GM12878 (cell line): ENCODE measurements around the gene MYH7B. TPM values are rescaled to one million over a fixed set of nuclear protein-coding genes. Genes with fewer than 3 reads are reported as not detected.

Experiments used
- ATAC-seq: fragments of 200-7000 bp; cut with Tn5 transposase; 3 replicates; pipeline ENCODE4 v1.9.1; 2020; ENCODE audit warnings: mild to moderate bottlenecking, moderate library complexity
- BruUV-seq: library from RNA; stranded (reverse); fragments of 400-500 nt; replicated peaks from 2 replicates; lab custom pipeline; 2021; lab: Mats Ljungman, UMichigan
- CTCF ChIA-PET: fragments of 300-600 bp; sonication (Branson Sonifier 250); formaldehyde crosslinking; extraction: SDS; loops from one replicate; lab custom pipeline; 2021; ENCODE audit warnings: inconsistent platforms; lab: Yijun Ruan, JAX
- POLR2A ChIA-PET: fragments of 350-600 bp; formaldehyde crosslinking; extraction: SDS; loops from one replicate; lab custom pipeline; 2021; ENCODE audit warnings: inconsistent platforms; lab: Charles Lee
- RAD21 ChIA-PET: fragments of 300-600 bp; sonication (Branson Sonifier 250); formaldehyde crosslinking; loops from one replicate; lab custom pipeline; 2023; ENCODE audit warnings: antibody characterized with exemption; ENCODE audit not compliant: unreplicated experiment; lab: Charles Lee
- SMC1A ChIA-PET: fragments of 300-600 bp; sonication (Branson Sonifier 250); formaldehyde crosslinking; loops from one replicate; lab custom pipeline; 2023; ENCODE audit not compliant: unreplicated experiment, uncharacterized antibody; lab: Charles Lee
- DNase-seq: peaks from one replicate; pipeline ENCODE4 v3.0.0-alpha.2; 2011; ENCODE audit warnings: low read depth, low spot score
- FAIRE-seq: peaks from 3 replicates; lab custom pipeline; 2011; peaks lifted over from hg19 to GRCh38; lab: Jason Lieb, UNC
- H2AFZ ChIP-seq: 2 replicates; pipeline ENCODE4 v1.6.0; 2011; ENCODE audit warnings: low read depth, low read length, control low read depth; ENCODE audit not compliant: control insufficient read depth
- H3K27ac ChIP-seq: 2 replicates; pipeline ENCODE4 v1.5.1; 2011; ENCODE audit warnings: control low read depth; ENCODE audit not compliant: control insufficient read depth, insufficient read depth
- H3K27me3 ChIP-seq, 2 experiments: replicated peaks in 1 of 2; 2 replicates each; pipeline versions ENCODE4 v1.6.0 to v1.6.1; 2011; ENCODE audit warnings: low read length in 1 of 2; ENCODE audit not compliant: control insufficient read depth in 2 of 2, insufficient read depth in 2 of 2
- H3K36me3 ChIP-seq, 2 experiments: 2 replicates each; pipeline ENCODE4 v1.5.1; 2011; ENCODE audit warnings: low read length in 1 of 2; ENCODE audit not compliant: control insufficient read depth in 2 of 2, insufficient read depth in 2 of 2
- H3K4me1 ChIP-seq: 2 replicates; pipeline ENCODE4 v1.6.1; 2011; ENCODE audit warnings: mild to moderate bottlenecking, low read length, moderate library complexity, mixed read lengths; ENCODE audit not compliant: control insufficient read depth, insufficient read depth
- H3K4me2 ChIP-seq: 2 replicates; pipeline ENCODE4 v1.6.0; 2011; ENCODE audit warnings: control low read depth; ENCODE audit not compliant: control insufficient read depth, insufficient read depth
- H3K4me3 ChIP-seq: fragments of 200-600 bp; sonication (generic); 2 replicates; pipeline ENCODE4 v1.5.1; 2016
- H3K79me2 ChIP-seq: 2 replicates; pipeline ENCODE4 v1.6.0; 2011; ENCODE audit warnings: low read length; ENCODE audit not compliant: control insufficient read depth, insufficient read depth
- H3K9ac ChIP-seq: 2 replicates; pipeline ENCODE4 v1.8.0; 2011; ENCODE audit warnings: low read length, control low read depth, mixed read lengths; ENCODE audit not compliant: control insufficient read depth, insufficient read depth
- H3K9me3 ChIP-seq: replicated peaks from 3 replicates; pipeline ENCODE4 v1.5.1; 2011; ENCODE audit warnings: mild to moderate bottlenecking, low read length; ENCODE audit not compliant: control insufficient read depth, insufficient read depth
- H4K20me1 ChIP-seq: 2 replicates; pipeline ENCODE4 v1.6.0; 2011; ENCODE audit not compliant: control insufficient read depth, insufficient read depth
- BCL11A ChIP-seq: IDR thresholded peaks from 2 replicates; pipeline ENCODE4 v1.6.1; 2011; ENCODE audit warnings: low read depth, low read length
- BRCA1 ChIP-seq: IDR thresholded peaks from 2 replicates; pipeline ENCODE4 v1.6.1; 2011; ENCODE audit warnings: low read depth, low read length, improper control_type of control experiment
- CBX3 ChIP-seq: fragments of 200-600 bp; sonication (generic); IDR thresholded peaks from 2 replicates; pipeline ENCODE4 v1.6.1; 2016; ENCODE audit warnings: low read depth, borderline replicate concordance
- CHD1 ChIP-seq: IDR thresholded peaks from 2 replicates; pipeline ENCODE4 v1.6.1; 2012; ENCODE audit warnings: low read depth, low read length, improper control_type of control experiment
- CHD2 ChIP-seq: IDR thresholded peaks from 2 replicates; pipeline ENCODE4 v1.6.1; 2011; ENCODE audit warnings: low read depth, low read length, improper control_type of control experiment, borderline replicate concordance
- CTCF ChIP-seq, 3 experiments: IDR thresholded peaks in 2 of 3; conservative IDR thresholded peaks in 1 of 3; 2 replicates each; pipeline ENCODE4 v1.5.1; 2011; ENCODE audit warnings: low read depth in 3 of 3, low read length in 3 of 3, mild to moderate bottlenecking in 3 of 3, control low read depth in 2 of 3, moderate library complexity in 2 of 3, inconsistent platforms in 1 of 3, mixed read lengths in 1 of 3; ENCODE audit not compliant: control insufficient read depth in 2 of 3, insufficient read depth in 1 of 3; ENCODE audit errors: extremely low read depth in 1 of 3
- NFYB ChIP-seq: IDR thresholded peaks from 2 replicates; pipeline ENCODE4 v1.6.1; 2011; ENCODE audit warnings: low read depth, mild to moderate bottlenecking, low read length, improper control_type of control experiment, moderate library complexity; ENCODE audit not compliant: insufficient read depth
- PML ChIP-seq: IDR thresholded peaks from 2 replicates; pipeline ENCODE4 v1.6.1; 2012; ENCODE audit warnings: low read length, inconsistent platforms
- RFX5 ChIP-seq: IDR thresholded peaks from 2 replicates; pipeline ENCODE4 v1.6.1; 2011; ENCODE audit warnings: low read depth, low read length, improper control_type of control experiment
- SMAD5 ChIP-seq: IDR thresholded peaks from 2 replicates; pipeline ENCODE4 v1.6.1; 2016; ENCODE audit warnings: antibody characterized with exemption, low read depth
- TAF1 ChIP-seq: IDR thresholded peaks from 2 replicates; pipeline ENCODE4 v1.6.1; 2011; ENCODE audit warnings: mild to moderate bottlenecking, low read depth, low read length, borderline replicate concordance
- TARDBP ChIP-seq: IDR thresholded peaks from 2 replicates; pipeline ENCODE4 v1.6.1; 2016; ENCODE audit warnings: borderline replicate concordance
- TBL1XR1 ChIP-seq: IDR thresholded peaks from 2 replicates; pipeline ENCODE4 v1.6.1; 2012; ENCODE audit warnings: low read depth, low read length, improper control_type of control experiment
- ZNF24 ChIP-seq: fragments of 450-650 bp; IDR thresholded peaks from 2 replicates; pipeline ENCODE4 v1.6.1; 2017; ENCODE audit warnings: antibody characterized with exemption, mild to moderate bottlenecking
- WGBS: methylation state at CpG from one replicate; pipeline ENCODE4 v1.1.6; 2016; ENCODE audit warnings: low lambda C conversion rate; ENCODE audit not compliant: insufficient replicate concordance, insufficient coverage; ENCODE audit errors: missing lambda C conversion rate; 5-methylcytosine and 5-hydroxymethylcytosine counted together
- in situ Hi-C: fragments of 300-500 bp; cut with MboI; formaldehyde crosslinking; loops from 9 replicates; pipeline ENCODE4 v1.14.3; 2018; ENCODE audit warnings: mixed read lengths
- intact Hi-C: fragments of 100-400 bp; cut with micrococcal nuclease; formaldehyde crosslinking; loops from one replicate; pipeline ENCODE4 v1.14.2; 2022; ENCODE audit not compliant: unreplicated experiment
- polyA plus RNA-seq, 11 experiments: library from polyadenylated mRNA; depleted of rRNA in 4 of 11; unstranded in 6 of 11; stranded (reverse) in 5 of 11; fragments of >200 nt; fragmentation: Nextera tagmentation in 4 of 11; fragmentation: Illumina TruSeq in 1 of 11; extraction: Ambion mirVana in 4 of 11; extraction: Trizol in 1 of 11; gene quantifications; 1 replicate in 1 of 11; 2 replicates in 10 of 11; pipeline versions ENCODE4 v1.2.1 to v1.2.3, GENCODE V29; 2011 to 2016; ENCODE audit warnings: inconsistent platforms in 2 of 11, missing spikeins in 2 of 11, low read depth in 1 of 11
- total RNA-seq, 4 experiments: library from RNA; depleted of rRNA in 3 of 4; stranded (reverse); fragments of >200 nt in 3 of 4; fragmentation: Illumina TruSeq in 1 of 4; extraction: Trizol in 1 of 4; gene quantifications; 2 replicates each; pipeline versions ENCODE4 v1.2.1 to v1.2.3, GENCODE V29; 2013 to 2021
- TF ChIP-seq, protein P1 (sequence below): fragments of 150-350 bp; IDR thresholded peaks from 2 replicates; pipeline ENCODE4 v1.6.1; 2016; ENCODE audit warnings: low read depth, low read length

Gene MYH7B
- total and polyA plus RNA-seq, 10 of the 15 experiments (the other 5 are each of a cell fraction or from before 2014, with no cell fraction given): 0.01 to 0.40 (median 0.20) TPM; not detected in 3

GRCh38 chr20:34978092-34978744, 22.6 kb downstream of the MYH7B start:
- Histone ChIP-seq H2AFZ (no peak overlapping the region), H3K9me3 (no peaks in the 10 kb centered on the region), H3K27me3 (no peaks in the 10 kb centered on the region), H3K4me2 (no peak overlapping the region), H3K27ac (no peak overlapping the region), H3K4me3 (no peak overlapping the region), H3K79me2 (no peaks in the 10 kb centered on the region), H3K4me1 (no peaks in the 10 kb centered on the region), H4K20me1 (no peaks in the 10 kb centered on the region), H3K36me3 (no peaks in the 10 kb centered on the region), H3K9ac (no peak overlapping the region)
- ATAC-seq: no peak
- ChIA-PET CTCF (no interaction called here), SMC1A (interaction anchor here (1.7 kb wide), 1 partner anchor 35 kb away, joined by 5 read pairs; no protein-coding TSS in a partner anchor), RAD21 (no interaction called here), POLR2A (no interaction called here)
- no peak for DNase-seq
- no TSS peak for BruUV-seq
- intact Hi-C loops (no loop called here), in situ Hi-C loops (no loop called here)
- no peak for FAIRE-seq
- 50% methylated on average over 10 of the region's 10 CpGs for WGBS
- TF ChIP-seq ZNF24 (no peak), CHD2 (no peak), CTCF (IDR thresholded peaks at IDR 0.05 in 2 of 3, conservative IDR thresholded peaks at IDR 0.05 in 1 of 3; ENCODE audit: control insufficient read depth in 2 of 3, extremely low read depth in 1 of 3, insufficient read depth in 1 of 3, low read depth in 3 of 3, low read length in 3 of 3) (no peak), PML (no peak), RFX5 (no peak), CBX3 (no peak), TARDBP (no peak), BRCA1 (no peak), TAF1 (no peak), SMAD5 (no peak), TBL1XR1 (no peak), NFYB (no peak), CHD1 (no peak), BCL11A (no peak)
- TF ChIP-seq, protein P1, sequence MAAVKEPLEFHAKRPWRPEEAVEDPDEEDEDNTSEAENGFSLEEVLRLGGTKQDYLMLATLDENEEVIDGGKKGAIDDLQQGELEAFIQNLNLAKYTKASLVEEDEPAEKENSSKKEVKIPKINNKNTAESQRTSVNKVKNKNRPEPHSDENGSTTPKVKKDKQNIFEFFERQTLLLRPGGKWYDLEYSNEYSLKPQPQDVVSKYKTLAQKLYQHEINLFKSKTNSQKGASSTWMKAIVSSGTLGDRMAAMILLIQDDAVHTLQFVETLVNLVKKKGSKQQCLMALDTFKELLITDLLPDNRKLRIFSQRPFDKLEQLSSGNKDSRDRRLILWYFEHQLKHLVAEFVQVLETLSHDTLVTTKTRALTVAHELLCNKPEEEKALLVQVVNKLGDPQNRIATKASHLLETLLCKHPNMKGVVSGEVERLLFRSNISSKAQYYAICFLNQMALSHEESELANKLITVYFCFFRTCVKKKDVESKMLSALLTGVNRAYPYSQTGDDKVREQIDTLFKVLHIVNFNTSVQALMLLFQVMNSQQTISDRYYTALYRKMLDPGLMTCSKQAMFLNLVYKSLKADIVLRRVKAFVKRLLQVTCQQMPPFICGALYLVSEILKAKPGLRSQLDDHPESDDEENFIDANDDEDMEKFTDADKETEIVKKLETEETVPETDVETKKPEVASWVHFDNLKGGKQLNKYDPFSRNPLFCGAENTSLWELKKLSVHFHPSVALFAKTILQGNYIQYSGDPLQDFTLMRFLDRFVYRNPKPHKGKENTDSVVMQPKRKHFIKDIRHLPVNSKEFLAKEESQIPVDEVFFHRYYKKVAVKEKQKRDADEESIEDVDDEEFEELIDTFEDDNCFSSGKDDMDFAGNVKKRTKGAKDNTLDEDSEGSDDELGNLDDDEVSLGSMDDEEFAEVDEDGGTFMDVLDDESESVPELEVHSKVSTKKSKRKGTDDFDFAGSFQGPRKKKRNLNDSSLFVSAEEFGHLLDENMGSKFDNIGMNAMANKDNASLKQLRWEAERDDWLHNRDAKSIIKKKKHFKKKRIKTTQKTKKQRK: no peak
